GM19025 (cell line): ENCODE results near the gene TET2.
A peak's percentile ranks its signal among the peaks of the same experiment; 100 is the strongest.

Experiments
- ATAC-seq: cut with Tn5 transposase; IDR thresholded peaks from one replicate; pipeline ENCODE4 v1.9.1; 2021; ENCODE audit warnings: mild to moderate bottlenecking, low read depth, moderate library complexity; ENCODE audit not compliant: unreplicated experiment

The TET2 gene

DNA sequence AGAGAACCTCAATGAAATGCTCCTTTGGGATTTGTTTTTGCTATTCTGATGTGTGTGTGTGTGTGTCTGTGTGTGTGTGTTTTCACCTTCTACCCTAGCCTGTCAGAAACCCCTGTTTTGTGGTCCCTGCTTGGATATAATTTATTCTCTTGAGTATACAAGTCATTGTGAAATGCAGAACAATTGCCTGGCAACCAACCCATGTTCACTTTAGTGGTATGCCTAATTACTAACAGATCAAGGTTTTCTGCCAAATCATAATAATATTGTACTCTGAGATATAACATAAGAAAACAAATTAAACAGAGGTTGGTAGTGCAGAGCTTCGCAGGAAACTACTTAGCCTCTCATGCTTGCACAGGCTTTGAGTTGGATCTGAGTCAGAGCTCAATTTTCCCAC is 7.0 kb upstream of the TET2 start:
- no peak for ATAC-seq

GRCh38 chr4:105140684-105141490 is 5.8 kb upstream of the TET2 start:
- ATAC-seq: peak; percentile 49

DNA sequence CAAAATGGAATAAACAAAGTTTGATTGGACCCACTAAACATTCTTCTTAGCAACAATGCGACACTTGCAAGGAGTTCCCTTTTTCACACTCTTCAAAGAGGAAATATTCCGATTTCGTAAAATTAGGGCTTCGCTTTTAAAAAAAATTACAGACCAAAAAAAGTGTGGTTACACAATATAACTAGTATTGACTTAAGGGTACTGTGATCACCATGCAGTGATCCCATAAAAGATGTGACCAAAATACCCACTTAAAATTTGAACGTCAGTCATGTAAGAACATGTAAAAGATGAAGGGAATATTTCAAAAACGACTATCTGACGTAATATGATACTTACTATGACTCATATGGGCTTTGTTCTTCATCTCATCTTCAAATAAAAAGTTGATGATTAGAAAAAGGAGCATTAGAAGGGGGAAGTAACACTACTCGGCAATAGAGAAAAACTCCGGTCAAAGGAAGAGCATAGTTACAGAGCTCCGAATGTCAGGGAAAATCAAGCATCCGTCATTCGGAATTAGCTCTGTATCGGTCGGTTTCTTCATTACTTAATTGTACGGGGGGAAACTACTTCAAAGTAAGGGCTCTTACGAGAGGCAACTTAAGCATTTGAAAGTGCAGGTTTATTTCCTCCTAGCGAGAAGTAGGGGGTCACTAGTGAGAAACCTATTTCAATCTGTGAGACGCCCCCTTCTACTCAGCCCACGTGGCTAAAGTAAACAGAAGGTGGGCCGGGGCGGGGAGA is 1.3 kb upstream of the TET2 start:
- no peak for ATAC-seq

DNA sequence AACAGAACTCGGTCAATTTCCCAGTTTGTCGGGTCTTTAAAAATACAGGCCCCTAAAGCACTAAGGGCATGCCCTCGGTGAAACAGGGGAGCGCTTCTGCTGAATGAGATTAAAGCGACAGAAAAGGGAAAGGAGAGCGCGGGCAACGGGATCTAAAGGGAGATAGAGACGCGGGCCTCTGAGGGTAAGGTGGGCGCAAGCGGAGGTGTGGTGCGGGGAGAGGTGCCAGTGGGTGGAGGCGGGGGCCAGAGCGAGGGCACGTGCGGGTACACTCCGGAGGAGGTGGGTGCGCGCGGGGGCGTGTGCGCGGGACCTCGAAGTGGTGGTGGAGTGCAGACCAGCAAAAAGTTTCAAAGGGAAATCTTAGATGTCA is 787 bp upstream of the TET2 start:
- peak; percentile 5 for ATAC-seq

GRCh38 chr4:105147016-105147552 is 408 bp downstream of the TET2 start:
- peak; percentile 0 for ATAC-seq

GRCh38 chr4:105147553-105148161 is 981 bp downstream of the TET2 start:
- ATAC-seq: no peak

- ATAC-seq: no peak
Measured at GRCh38 chr4:105148356-105148755, 1.7 kb downstream of the TET2 start.

GRCh38 chr4:105148776-105149175 is 2.1 kb downstream of the TET2 start:
- no peak for ATAC-seq

GRCh38 chr4:105149771-105150170 is 3.1 kb downstream of the TET2 start:
- ATAC-seq: no peak

GRCh38 chr4:105150503-105150902 is 3.8 kb downstream of the TET2 start:
- no peak for ATAC-seq

GRCh38 chr4:105153749-105154148 is 7.1 kb downstream of the TET2 start:
- no peak for ATAC-seq

DNA sequence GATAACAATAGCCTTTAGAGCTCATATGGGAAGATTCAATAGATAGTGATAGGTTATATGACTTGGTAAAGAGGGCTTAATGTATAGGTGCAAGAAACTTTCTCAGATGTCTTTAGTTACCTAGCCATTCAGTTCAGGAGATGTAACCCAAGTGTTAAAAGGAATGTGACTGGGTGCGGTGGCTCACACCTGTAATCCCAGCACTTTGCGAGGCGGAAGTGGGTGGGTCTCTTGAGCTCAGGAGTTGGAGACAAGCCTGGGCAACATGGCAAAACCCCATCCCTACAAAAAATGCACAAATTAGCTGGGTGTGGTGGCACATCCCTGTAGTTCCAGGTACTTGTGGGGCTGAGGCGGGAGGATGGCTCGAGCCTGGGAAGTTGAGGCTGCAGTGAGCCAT is 7.9 kb downstream of the TET2 start:
- ATAC-seq: no peak

DNA sequence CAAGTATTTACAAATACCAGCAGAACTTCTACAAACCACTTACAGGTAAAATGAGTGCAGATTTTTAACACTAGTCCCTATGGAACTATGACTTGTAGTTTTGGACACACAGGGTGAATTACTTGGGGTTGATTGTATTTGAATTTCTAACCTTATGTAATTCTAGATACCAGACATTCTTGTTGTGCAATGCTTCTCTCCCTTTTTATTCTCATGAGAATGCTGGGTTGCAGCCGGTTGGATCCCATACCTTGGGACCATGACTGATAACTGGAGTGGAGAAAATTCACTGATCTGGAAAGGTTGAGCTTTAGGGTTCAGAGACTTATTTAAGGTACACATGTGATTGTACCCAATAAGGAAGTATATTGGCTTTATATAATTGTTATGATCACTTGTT is 8.8 kb downstream of the TET2 start:
- ATAC-seq: no peak

GRCh38 chr4:105158837-105159236 is 12.2 kb downstream of the TET2 start:
- ATAC-seq: no peak

GRCh38 chr4:105162123-105162796 is 15.6 kb downstream of the TET2 start:
- peak; percentile 45 for ATAC-seq

- no peak for ATAC-seq
Measured at GRCh38 chr4:105164548-105164947, 17.9 kb downstream of the TET2 start.

DNA sequence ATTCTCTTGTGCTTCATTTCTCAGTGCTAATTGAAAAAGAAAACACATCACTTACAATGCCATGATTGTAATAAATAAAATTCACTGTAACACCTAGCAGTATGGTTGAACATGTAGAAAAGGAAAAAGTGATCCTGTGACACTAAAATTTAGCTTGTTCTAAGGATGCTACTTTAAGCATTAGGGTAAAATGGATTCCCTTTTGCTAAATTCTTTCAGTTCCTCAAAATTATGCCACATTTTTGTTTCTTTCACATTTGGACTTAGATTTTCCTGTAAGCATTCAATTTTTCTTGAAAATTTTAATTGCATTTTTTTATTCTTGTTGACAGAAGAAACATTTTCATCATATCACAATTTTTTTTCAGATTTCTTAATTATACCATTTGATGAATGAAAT is 19.4 kb downstream of the TET2 start:
- ATAC-seq: no peak

DNA sequence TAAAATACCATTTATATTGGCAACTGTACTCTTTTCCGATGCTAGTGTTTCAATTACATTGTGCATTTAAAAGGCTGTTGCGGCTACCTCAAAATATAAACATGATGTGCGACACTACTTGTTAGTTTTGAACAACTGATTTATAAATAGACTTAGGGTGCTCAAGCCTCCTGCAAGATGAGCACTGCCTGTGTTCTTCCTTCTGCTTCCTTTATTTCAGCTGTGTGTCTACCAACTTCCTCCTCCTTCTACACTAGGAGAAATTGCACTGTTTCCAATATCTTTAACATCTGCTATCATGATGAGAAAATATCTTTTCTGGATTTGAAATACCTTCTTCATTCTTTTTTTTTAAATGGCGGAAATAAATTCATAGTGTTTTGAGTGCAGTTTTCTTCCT is 24.0 kb downstream of the TET2 start:
- ATAC-seq: no peak

DNA sequence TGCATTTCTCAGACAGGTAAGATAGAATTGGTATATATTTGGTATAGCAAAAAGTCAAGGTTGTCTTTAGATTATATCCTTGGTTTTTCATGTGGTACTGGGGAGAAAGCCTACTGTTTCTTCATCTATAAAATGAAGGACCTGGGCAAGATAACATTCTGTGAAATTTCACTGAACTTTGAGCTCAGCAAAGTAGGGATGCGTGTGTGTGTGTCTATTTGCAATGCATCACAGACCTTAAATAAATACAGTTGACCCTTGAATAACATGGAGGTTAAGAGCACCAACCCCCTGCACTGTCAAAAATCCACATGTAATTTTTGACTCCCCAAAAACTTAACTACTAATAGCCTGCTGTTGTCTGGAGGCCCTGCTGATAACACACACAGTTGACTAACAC is 25.2 kb downstream of the TET2 start:
- no peak for ATAC-seq

- ATAC-seq: no peak
Measured at GRCh38 chr4:105174098-105174497, 27.4 kb downstream of the TET2 start.
